ENCODE measurements around the gene DCLK3. TPM values are rescaled to one million over a fixed set of nuclear protein-coding genes. Genes with fewer than 3 reads are reported as not detected.

DCLK3 gene
- total and polyA plus RNA-seq, 2 of the 8 experiments (the other 6 are each of a cell fraction or from before 2014, with no cell fraction given): 0.27 to 0.63 TPM

DNA sequence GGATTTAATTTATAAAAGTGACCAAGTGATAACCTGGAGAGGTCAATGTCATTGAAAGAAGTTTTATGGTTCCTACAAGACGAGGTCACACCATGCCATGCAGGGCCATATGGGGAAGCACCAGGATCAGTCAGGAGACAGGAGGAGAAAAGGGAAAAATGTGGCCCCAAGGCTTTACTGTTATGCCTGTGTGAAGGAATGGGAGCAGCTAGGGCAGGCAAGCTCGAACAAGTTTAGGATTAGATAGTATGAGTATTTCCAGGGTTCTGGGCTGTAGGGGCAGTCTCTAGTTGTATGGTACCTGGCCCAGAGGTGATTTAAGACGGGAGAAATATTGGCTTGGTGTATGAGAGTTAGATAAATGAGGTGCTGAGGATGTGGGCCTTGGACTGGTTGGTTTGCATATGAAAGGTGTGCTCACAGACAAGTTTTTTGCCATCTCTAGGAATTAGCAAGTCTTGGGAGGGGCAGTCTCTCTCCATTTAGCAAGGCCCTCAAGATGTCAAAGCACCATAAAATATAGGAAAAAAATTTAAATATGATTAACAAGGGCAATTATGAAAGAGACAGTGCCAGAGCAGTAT lies 36.3 kb upstream of the DCLK3 start:
- no peak overlapping the region for H2BK120ac ChIP-seq (replicated peaks; ENCODE audit: low read depth, low read length)
- ChIA-PET POLR2A (ENCODE audit: partially characterized antibody) (no interaction called here), CTCF (ENCODE audit: partially characterized antibody) (interaction anchor here (0.6 to 7.4 kb wide), 6 partner anchors 8 to 373 kb away, joined by 3 to 60 read pairs (median 6); no protein-coding TSS in a partner anchor)
- H3K18ac ChIP-seq (ENCODE audit: extremely low read depth, low read length): no peak overlapping the region
- H2BK5ac ChIP-seq (ENCODE audit: low read depth, low read length): no peak overlapping the region
- no peak overlapping the region for H2BK20ac ChIP-seq (ENCODE audit: low read length)
- peak overlapping the region in 1 of 2 experiments; percentile 7; a peak in 2 of 4 replicates for H3K4me2 ChIP-seq (ENCODE audit: insufficient read depth in 1 of 2, low read depth in 2 of 2, low read length in 2 of 2)
- H3K4ac ChIP-seq (replicated peaks; ENCODE audit: insufficient read length, low read depth, low read length): no peak overlapping the region
- H3K27me3 ChIP-seq (replicated peaks in 1 of 4; ENCODE audit: control insufficient read depth in 3 of 4, extremely low read depth in 1 of 4, insufficient read depth in 3 of 4, low read length in 3 of 4): no peaks in the 10 kb centered on the region
- no peak overlapping the region for H3K4me3 ChIP-seq (ENCODE audit: extremely low read depth in 1 of 4, insufficient read depth in 2 of 4, low read depth in 3 of 4, low read length in 4 of 4)
- H3K23ac ChIP-seq (ENCODE audit: insufficient read length): no peak overlapping the region
- H3K9ac ChIP-seq (replicated peaks in 1 of 4; ENCODE audit: extremely low read depth in 1 of 4, low read depth in 3 of 4, low read length in 3 of 4): no peak overlapping the region
- WGBS, 2 experiments (ENCODE audit: extremely low coverage in 1 of 2, insufficient coverage in 1 of 2, insufficient read length in 1 of 2, insufficient replicate concordance in 2 of 2, low coverage in 1 of 2, low lambda C conversion rate in 2 of 2, missing lambda C conversion rate in 1 of 2): 78% methylated on average over 3 of the region's 3 CpGs; no CpG with 5 or more reads in 1 of the 2 experiments
- no peak overlapping the region for H2BK15ac ChIP-seq (ENCODE audit: low read length)
- DNase-seq (ENCODE audit: low read depth in 1 of 2, low spot score in 2 of 2) (no peak), FAIRE-seq (no peak)
- H4K8ac ChIP-seq (ENCODE audit: extremely low read depth, insufficient read depth, low read length): no peak overlapping the region
- H2AK5ac ChIP-seq (ENCODE audit: low read depth, low read length): no peak overlapping the region
- H2AFZ ChIP-seq (ENCODE audit: low read length): peak overlapping the region; percentile 95; the same call in 1 of the 2 replicates
- H3K14ac ChIP-seq (ENCODE audit: insufficient read length): no peak overlapping the region
- H3K36me3 ChIP-seq (ENCODE audit: control insufficient read depth in 2 of 4, insufficient read depth in 4 of 4, low read length in 3 of 4): no peaks in the 10 kb centered on the region
- peaks cover 0 to 5% (median 2%) of the 10 kb centered on the region in 4 experiments; a peak in 3 of 7 replicates for H3K4me1 ChIP-seq (replicated peaks in 1 of 4; ENCODE audit: control insufficient read depth in 3 of 4, insufficient read depth in 4 of 4, low read length in 3 of 4)
- H4K5ac ChIP-seq (ENCODE audit: insufficient read length, low read depth, low read length): no peak overlapping the region
- no peaks in the 10 kb centered on the region for H3K9me3 ChIP-seq (ENCODE audit: insufficient read depth in 2 of 2, low read depth in 1 of 2, low read length in 1 of 2)
- H3K27ac ChIP-seq (ENCODE audit: low read depth, low read length): no peak overlapping the region
- H3K79me2 ChIP-seq (ENCODE audit: control insufficient read depth in 1 of 2, insufficient read depth in 2 of 2, low read length in 2 of 2): no peaks in the 10 kb centered on the region
- no peaks in the 10 kb centered on the region for H3K79me1 ChIP-seq (ENCODE audit: low read depth, low read length)
- no peaks in the 10 kb centered on the region for H4K20me1 ChIP-seq (replicated peaks in 1 of 2; ENCODE audit: control insufficient read depth in 1 of 2, insufficient read depth in 2 of 2, low read length in 2 of 2)
- H3K56ac ChIP-seq (replicated peaks; ENCODE audit: insufficient read length, low read depth, low read length): no peak overlapping the region
- H4K91ac ChIP-seq (replicated peaks; ENCODE audit: insufficient read length, low read length): no peak overlapping the region
- H3K23me2 ChIP-seq (ENCODE audit: low read depth, low read length): no peaks in the 10 kb centered on the region
- H2BK12ac ChIP-seq (ENCODE audit: low read depth, low read length): no peak overlapping the region
- TF ChIP-seq TBP (IDR thresholded peaks at IDR 0.05; ENCODE audit: low read depth, low read length) (no peak), NANOG (IDR thresholded peaks at IDR 0.05; ENCODE audit: insufficient read depth, low read depth, low read length, poor library complexity, severe bottlenecking) (no peak), CHD2 (IDR thresholded peaks at IDR 0.05; ENCODE audit: low read length) (no peak), SRF (IDR thresholded peaks at IDR 0.05; ENCODE audit: low read depth, low read length) (no peak), BCL11A (IDR thresholded peaks at IDR 0.05; ENCODE audit: low read depth in 2 of 2, low read length in 2 of 2) (no peak), RFX5 (IDR thresholded peaks at IDR 0.05; ENCODE audit: borderline replicate concordance, low read depth, low read length) (no peak), SIX5 (IDR thresholded peaks at IDR 0.05; ENCODE audit: low read depth, low read length) (no peak), RBBP5 (IDR thresholded peaks at IDR 0.05; ENCODE audit: borderline replicate concordance, low read depth, low read length) (no peak), SP1 (IDR thresholded peaks at IDR 0.05; ENCODE audit: low read depth, low read length) (no peak), EGR1 (IDR thresholded peaks at IDR 0.05; ENCODE audit: borderline replicate concordance, low read depth, low read length) (no peak), BACH1 (IDR thresholded peaks at IDR 0.05; ENCODE audit: low read length) (no peak), KDM1A (IDR thresholded peaks at IDR 0.05; ENCODE audit: borderline replicate concordance, low read length) (no peak), CTBP2 (IDR thresholded peaks at IDR 0.05; ENCODE audit: borderline replicate concordance, insufficient read depth, insufficient read length, low read length) (no peak), SP4 (IDR thresholded peaks at IDR 0.05; ENCODE audit: low read length) (no peak)
- TF ChIP-seq, protein P1, sequence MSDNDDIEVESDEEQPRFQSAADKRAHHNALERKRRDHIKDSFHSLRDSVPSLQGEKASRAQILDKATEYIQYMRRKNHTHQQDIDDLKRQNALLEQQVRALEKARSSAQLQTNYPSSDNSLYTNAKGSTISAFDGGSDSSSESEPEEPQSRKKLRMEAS (IDR thresholded peaks at IDR 0.05): no peak
